Measurements from ENCODE around the gene RTN4RL2. TPM values are rescaled to one million over a fixed set of nuclear protein-coding genes. Genes with fewer than 3 reads are reported as not detected.

The RTN4RL2 gene
- total RNA-seq, 1 experiment from 2014 or later, result 5.5 TPM

- Histone ChIP-seq H3K27me3 (replicated peaks; ENCODE audit: control insufficient read depth, insufficient read depth, low read length) (no peaks in the 10 kb centered on the region), H3K9me3 (no peaks in the 10 kb centered on the region), H3K36me3 (ENCODE audit: control insufficient read depth, insufficient read depth, low read length) (peaks cover 4% of the 10 kb centered on the region), H3K4me3 (ENCODE audit: low read depth, low read length) (no peak overlapping the region), H3K4me1 (no peaks in the 10 kb centered on the region)
- Mint-ChIP-seq H3K4me3 (ENCODE audit: unreplicated experiment) (no peak overlapping the region), H3K27ac (ENCODE audit: unreplicated experiment) (no peak overlapping the region), H3K36me3 (ENCODE audit: insufficient read depth, unreplicated experiment) (peaks cover 37% of the 10 kb centered on the region), H3K27me3 (ENCODE audit: insufficient read depth, unreplicated experiment) (no peaks in the 10 kb centered on the region), H3K9me3 (ENCODE audit: unreplicated experiment) (no peaks in the 10 kb centered on the region), H3K4me1 (ENCODE audit: low read depth, unreplicated experiment) (peaks cover 7% of the 10 kb centered on the region)
- intact Hi-C loops (cut with micrococcal nuclease; ENCODE audit: unreplicated experiment), result no loop called here
- no TSS peak for BruUV-seq (replicated peaks)
- CTCF ChIA-PET, result no interaction called here
- no peak for TF ChIP-seq CTCF (IDR thresholded peaks at IDR 0.05; ENCODE audit: insufficient read depth in 1 of 2, low read depth in 1 of 2, low read length in 1 of 2, severe bottlenecking in 1 of 2, unreplicated experiment in 1 of 2)
- DNase-seq, result no peak
- POLR2A ChIA-PET, result no interaction called here
These were observed 26.9 kb downstream of the RTN4RL2 start for GRCh38 chr11:57487021-57487778.

GRCh38 chr11:57487920-57488659 is 27.8 kb downstream of the RTN4RL2 start:
- peaks cover 2% of the 10 kb centered on the region; the same call in 1 of the 2 replicates for H3K4me1 ChIP-seq
- no peak for TF ChIP-seq CTCF (IDR thresholded peaks at IDR 0.05; ENCODE audit: insufficient read depth in 1 of 2, low read depth in 1 of 2, low read length in 1 of 2, severe bottlenecking in 1 of 2, unreplicated experiment in 1 of 2)
- Mint-ChIP-seq H3K9me3 (ENCODE audit: unreplicated experiment) (no peaks in the 10 kb centered on the region), H3K27me3 (ENCODE audit: insufficient read depth, unreplicated experiment) (no peaks in the 10 kb centered on the region), H3K4me3 (ENCODE audit: unreplicated experiment) (no peak overlapping the region), H3K4me1 (ENCODE audit: low read depth, unreplicated experiment) (peaks cover 8% of the 10 kb centered on the region), H3K36me3 (ENCODE audit: insufficient read depth, unreplicated experiment) (peaks cover 38% of the 10 kb centered on the region), H3K27ac (ENCODE audit: unreplicated experiment) (no peak overlapping the region)
- BruUV-seq (replicated peaks), result no TSS peak
- no peak for DNase-seq
- no peaks in the 10 kb centered on the region for H3K9me3 ChIP-seq
- CTCF ChIA-PET, result interaction anchor here (0.6 to 1.1 kb wide), 2 partner anchors 11 to 39 kb away, joined by 4 to 7 read pairs; no protein-coding TSS in a partner anchor
- H3K27me3 ChIP-seq (replicated peaks; ENCODE audit: control insufficient read depth, insufficient read depth, low read length), result no peaks in the 10 kb centered on the region
- intact Hi-C loops (cut with micrococcal nuclease; ENCODE audit: unreplicated experiment), result no loop called here
- H3K36me3 ChIP-seq (ENCODE audit: control insufficient read depth, insufficient read depth, low read length), result peaks cover 4% of the 10 kb centered on the region
- POLR2A ChIA-PET, result interaction anchor here (1.4 kb wide), 1 partner anchor 12 kb away, joined by 4 read pairs; no protein-coding TSS in a partner anchor
- no peak overlapping the region for H3K4me3 ChIP-seq (ENCODE audit: low read depth, low read length)

GRCh38 chr11:57490456-57491248 is 30.3 kb downstream of the RTN4RL2 start:
- Mint-ChIP-seq H3K36me3 (ENCODE audit: insufficient read depth, unreplicated experiment) (peaks cover 48% of the 10 kb centered on the region), H3K4me1 (ENCODE audit: low read depth, unreplicated experiment) (peaks cover 14% of the 10 kb centered on the region), H3K27me3 (ENCODE audit: insufficient read depth, unreplicated experiment) (no peaks in the 10 kb centered on the region), H3K27ac (ENCODE audit: unreplicated experiment) (no peak overlapping the region), H3K9me3 (ENCODE audit: unreplicated experiment) (no peaks in the 10 kb centered on the region), H3K4me3 (ENCODE audit: unreplicated experiment) (no peak overlapping the region)
- ChIA-PET POLR2A (no interaction called here), CTCF (interaction anchor here (0.5 to 1.9 kb wide), 4 partner anchors 12 to 145 kb away, joined by 3 to 18 read pairs (median 4); no protein-coding TSS in a partner anchor)
- BruUV-seq (replicated peaks), result no TSS peak
- intact Hi-C loops (cut with micrococcal nuclease; ENCODE audit: unreplicated experiment), result no loop called here
- Histone ChIP-seq H3K4me3 (ENCODE audit: low read depth, low read length) (no peak overlapping the region), H3K27me3 (replicated peaks; ENCODE audit: control insufficient read depth, insufficient read depth, low read length) (no peaks in the 10 kb centered on the region), H3K9me3 (no peaks in the 10 kb centered on the region), H3K36me3 (ENCODE audit: control insufficient read depth, insufficient read depth, low read length) (peaks cover 5% of the 10 kb centered on the region), H3K4me1 (peaks cover 15% of the 10 kb centered on the region)
- TF ChIP-seq CTCF (IDR thresholded peaks at IDR 0.05; ENCODE audit: insufficient read depth in 1 of 2, low read depth in 1 of 2, low read length in 1 of 2, severe bottlenecking in 1 of 2, unreplicated experiment in 1 of 2), result no peak
- no peak for DNase-seq
